Measurements from ENCODE around the gene SAFB2.
A peak's percentile ranks its signal among the peaks of the same experiment; 100 is the strongest.

The SAFB2 gene

GRCh38 chr19:5635427-5635826 is 12.9 kb upstream of the SAFB2 start:
- TF ChIP-seq CTCF (conservative IDR thresholded peaks at IDR 0.05): no peak
- TF ChIP-seq ZFX (IDR thresholded peaks at IDR 0.05): no peak
- no peak overlapping the region for H3K27ac ChIP-seq

- TF ChIP-seq ZFX (IDR thresholded peaks at IDR 0.05) (no peak), CTCF (conservative IDR thresholded peaks at IDR 0.05) (no peak)
- peak overlapping the region; percentile 26; the same call in 1 of the 2 replicates for H3K27ac ChIP-seq
Measured at GRCh38 chr19:5632657-5633056, 10.1 kb upstream of the SAFB2 start.

GRCh38 chr19:5632241-5632612 is 9.7 kb upstream of the SAFB2 start:
- TF ChIP-seq ZFX (IDR thresholded peaks at IDR 0.05) (no peak), CTCF (conservative IDR thresholded peaks at IDR 0.05) (no peak)
- no peak overlapping the region; the same call in 1 of the 2 replicates for H3K27ac ChIP-seq

- no peak for TF ChIP-seq ZFX (IDR thresholded peaks at IDR 0.05)
- no peak for TF ChIP-seq CTCF (conservative IDR thresholded peaks at IDR 0.05)
- peak overlapping the region; percentile 64 for H3K27ac ChIP-seq
Measured at GRCh38 chr19:5631567-5632240, 9.1 kb upstream of the SAFB2 start.

- 0 out of 2 replicates have a peak overlapping the region, but pooled peaks have one; percentile 1 for H3K27ac ChIP-seq
- TF ChIP-seq ZFX (IDR thresholded peaks at IDR 0.05) (no peak), CTCF (conservative IDR thresholded peaks at IDR 0.05) (no peak)
Measured at GRCh38 chr19:5628919-5629481, 6.4 kb upstream of the SAFB2 start.

- TF ChIP-seq CTCF (conservative IDR thresholded peaks at IDR 0.05) (no peak), ZFX (IDR thresholded peaks at IDR 0.05) (no peak)
- 0 out of 2 replicates have a peak overlapping the region, but pooled peaks have one; percentile 1 for H3K27ac ChIP-seq
Measured at GRCh38 chr19:5628461-5628860, 5.9 kb upstream of the SAFB2 start.

- H3K27ac ChIP-seq: no peak overlapping the region
- no peak for TF ChIP-seq CTCF (conservative IDR thresholded peaks at IDR 0.05)
Measured at GRCh38 chr19:5627395-5627904, 4.9 kb upstream of the SAFB2 start.

Measured in C4-2B (cell line).